Epithelial cell of esophagus (primary cell): ENCODE results near the gene HIPK3.
"Not testable (repeated sequence)": the region's sequence is repeated elsewhere in the genome, so short reads cannot be mapped to it uniquely, and the experiment has no call there.

ENCODE experiments used
- DNase-seq: peaks from one replicate; pipeline ENCODE4 v3.0.0; 2010; ENCODE audit warnings: low read depth
- H3K4me3 ChIP-seq: 2 replicates; pipeline ENCODE4 v1.5.1; 2011; ENCODE audit warnings: mild to moderate bottlenecking, low read length, control low read depth
- TF ChIP-seq, protein P1 (sequence below): IDR thresholded peaks from 2 replicates; pipeline ENCODE4 v1.5.1; 2011; ENCODE audit warnings: low read depth, mild to moderate bottlenecking, low read length, control low read depth, inconsistent platforms; ENCODE audit not compliant: insufficient read depth; ENCODE audit errors: missing control alignments

HIPK3 gene

DNA sequence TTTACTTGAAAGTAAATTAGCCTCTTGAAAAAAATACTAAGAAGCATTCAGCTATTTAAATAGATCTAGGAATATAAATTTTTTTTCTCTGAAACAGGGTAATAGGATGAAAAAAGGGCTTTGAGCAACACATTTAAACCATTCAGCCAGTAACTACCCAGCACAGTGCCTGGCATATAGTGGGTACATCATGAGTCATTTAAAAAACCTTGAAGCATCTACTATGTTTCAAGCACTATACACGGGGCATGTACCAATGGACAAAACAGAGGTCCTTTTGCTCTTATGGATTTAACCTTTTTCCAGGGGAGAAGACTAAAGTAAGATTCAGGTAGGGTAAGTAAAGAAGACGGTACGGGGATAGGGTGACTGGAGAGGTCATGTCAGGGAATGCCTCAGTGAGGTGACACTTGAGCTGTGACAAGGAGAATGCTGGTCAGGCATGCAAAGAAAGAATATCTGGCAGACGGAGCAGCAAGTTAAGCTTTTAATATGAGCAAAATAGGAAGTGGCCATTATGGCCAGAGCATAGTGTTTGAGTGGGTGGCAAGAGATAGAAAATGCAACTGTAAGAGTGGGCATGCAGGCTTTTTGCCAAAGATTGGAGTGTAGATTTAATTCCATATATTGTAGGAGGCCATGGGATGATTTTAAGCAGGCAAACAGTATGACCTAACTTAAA, 101.1 kb downstream of the HIPK3 start:
- no peak overlapping the region for H3K4me3 ChIP-seq
- TF ChIP-seq, protein P1, sequence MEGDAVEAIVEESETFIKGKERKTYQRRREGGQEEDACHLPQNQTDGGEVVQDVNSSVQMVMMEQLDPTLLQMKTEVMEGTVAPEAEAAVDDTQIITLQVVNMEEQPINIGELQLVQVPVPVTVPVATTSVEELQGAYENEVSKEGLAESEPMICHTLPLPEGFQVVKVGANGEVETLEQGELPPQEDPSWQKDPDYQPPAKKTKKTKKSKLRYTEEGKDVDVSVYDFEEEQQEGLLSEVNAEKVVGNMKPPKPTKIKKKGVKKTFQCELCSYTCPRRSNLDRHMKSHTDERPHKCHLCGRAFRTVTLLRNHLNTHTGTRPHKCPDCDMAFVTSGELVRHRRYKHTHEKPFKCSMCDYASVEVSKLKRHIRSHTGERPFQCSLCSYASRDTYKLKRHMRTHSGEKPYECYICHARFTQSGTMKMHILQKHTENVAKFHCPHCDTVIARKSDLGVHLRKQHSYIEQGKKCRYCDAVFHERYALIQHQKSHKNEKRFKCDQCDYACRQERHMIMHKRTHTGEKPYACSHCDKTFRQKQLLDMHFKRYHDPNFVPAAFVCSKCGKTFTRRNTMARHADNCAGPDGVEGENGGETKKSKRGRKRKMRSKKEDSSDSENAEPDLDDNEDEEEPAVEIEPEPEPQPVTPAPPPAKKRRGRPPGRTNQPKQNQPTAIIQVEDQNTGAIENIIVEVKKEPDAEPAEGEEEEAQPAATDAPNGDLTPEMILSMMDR: no peak
- DNase-seq: no peak

DNA sequence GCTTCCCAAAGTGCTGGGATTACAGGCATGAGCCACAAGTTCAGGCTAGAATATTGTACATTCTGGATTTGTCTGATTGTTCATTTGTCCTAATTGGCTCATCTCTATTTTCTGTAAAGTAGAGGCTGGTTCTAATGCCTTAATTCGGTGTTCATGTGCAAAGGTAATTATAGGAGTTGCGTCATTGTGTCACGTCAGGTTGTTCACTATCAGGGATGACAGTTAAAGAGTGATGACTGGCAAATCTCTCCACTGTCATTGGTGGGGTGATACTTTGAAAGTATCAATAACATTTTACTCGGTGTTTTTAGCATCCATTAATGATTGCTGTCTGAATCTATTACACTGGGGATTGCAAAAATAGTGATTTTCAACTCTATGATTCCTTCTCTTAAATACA, 103.5 kb downstream of the HIPK3 start:
- TF ChIP-seq, protein P1: no peak
- H3K4me3 ChIP-seq: no peak overlapping the region
- no peak for DNase-seq

DNA sequence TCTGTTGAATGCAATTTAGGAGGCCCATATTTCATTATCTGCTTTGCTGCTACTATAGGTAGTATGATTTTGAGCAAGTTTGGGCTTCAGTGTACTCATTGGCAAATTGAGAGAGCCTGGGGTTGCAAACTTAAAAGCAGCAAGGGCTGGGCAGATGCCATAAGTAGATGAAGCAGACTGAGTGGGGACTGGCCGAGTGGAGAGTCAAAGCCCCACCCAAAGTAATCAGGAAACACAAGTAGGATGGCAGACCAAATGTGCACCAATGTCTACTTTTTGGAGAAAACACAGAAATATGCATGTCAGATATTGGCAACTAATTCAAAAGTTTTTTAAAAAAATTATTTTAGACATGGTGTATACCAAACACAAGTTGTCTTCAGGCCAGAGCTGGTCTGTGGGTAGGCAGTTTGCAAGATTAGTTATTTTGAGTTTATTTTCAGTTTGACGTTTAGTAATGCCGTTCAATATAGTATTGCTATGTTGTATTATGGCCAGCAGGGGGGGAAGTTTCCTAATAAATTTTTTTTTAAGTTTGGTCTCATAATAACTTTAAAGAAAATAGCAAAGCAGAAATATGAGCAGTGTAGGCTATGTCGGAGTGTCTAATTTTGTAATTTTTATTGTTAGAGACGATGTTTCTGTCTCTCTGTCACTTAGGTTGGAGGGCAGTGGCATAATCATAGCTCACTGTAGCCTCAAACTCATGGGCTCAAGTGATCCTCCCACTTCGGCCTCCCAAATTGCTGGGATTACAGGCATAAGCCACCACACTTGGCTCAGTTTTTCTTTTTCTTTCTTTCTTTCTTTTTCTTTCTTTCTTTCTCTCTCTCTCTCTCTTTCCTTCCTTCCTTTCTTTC, 105.1 kb downstream of the HIPK3 start:
- peak; percentile 51 for DNase-seq
- TF ChIP-seq, protein P1: peak; percentile 43

DNA sequence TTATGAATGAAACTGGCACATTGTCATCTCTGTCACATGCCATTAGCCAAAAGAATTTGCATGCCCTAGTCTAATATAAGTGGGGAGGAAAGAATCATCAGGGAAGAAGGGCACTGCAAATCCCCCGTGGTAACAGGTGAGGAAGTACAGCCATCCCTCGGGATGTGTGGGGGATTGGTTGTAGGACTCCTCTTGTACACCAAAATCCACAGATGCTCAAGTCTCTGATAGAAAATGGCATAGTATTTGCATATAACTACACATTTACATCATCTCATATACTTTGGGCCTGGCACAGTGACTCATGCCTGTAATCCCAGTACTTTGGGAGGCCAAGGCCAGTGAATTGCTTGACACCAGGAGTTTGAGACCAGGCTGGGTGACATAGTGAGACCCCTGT, 109.7 kb downstream of the HIPK3 start:
- DNase-seq: peak; percentile 15
- TF ChIP-seq, protein P1: no peak
- H3K4me3 ChIP-seq: no peak overlapping the region

More for the DNA sequence above, 105.1 kb downstream of the HIPK3 start:
- H3K4me3 ChIP-seq: no peak overlapping the region

DNA sequence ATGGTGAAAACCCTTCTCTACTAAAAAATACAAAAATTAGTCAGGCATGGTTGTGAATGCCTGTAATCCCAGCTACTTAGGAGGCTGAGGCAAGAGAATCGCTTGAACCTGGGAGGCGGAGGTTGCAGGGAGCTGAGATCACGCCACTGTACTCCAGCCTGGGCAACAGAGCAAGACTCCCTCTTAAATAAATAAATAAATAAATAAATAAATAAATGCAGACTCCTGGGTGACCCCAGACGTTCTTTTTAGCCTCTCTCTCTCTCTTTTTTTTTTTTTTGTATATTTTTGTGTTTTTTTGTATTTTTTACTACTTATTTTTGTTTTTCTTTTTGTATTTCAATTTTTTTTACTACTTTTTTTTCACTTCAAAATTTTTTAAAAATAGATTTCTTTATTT, 111.3 kb downstream of the HIPK3 start:
- not testable (repeated sequence) for DNase-seq, H3K4me3 ChIP-seq

DNA sequence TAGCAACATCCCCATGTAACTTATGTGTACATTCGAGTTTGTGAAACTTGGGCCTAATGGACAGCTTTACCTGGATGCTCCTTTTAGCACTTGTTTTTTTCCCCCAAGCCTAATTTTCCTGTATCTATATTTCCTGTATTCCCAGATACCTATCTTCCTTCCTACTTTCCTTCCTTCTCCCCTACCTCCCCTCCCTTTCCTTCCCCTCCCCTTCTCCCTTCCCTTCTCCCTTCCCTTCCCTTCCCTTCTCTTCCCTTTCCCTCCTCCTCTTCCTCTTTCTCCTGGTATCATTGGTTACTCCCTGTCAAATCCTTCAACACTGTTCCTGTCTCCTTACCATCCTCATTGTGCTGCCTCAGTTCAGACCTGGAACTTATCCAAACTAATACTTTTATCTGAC, 111.8 kb downstream of the HIPK3 start:
- DNase-seq: no peak
- no peak overlapping the region for H3K4me3 ChIP-seq
- TF ChIP-seq, protein P1: no peak

DNA sequence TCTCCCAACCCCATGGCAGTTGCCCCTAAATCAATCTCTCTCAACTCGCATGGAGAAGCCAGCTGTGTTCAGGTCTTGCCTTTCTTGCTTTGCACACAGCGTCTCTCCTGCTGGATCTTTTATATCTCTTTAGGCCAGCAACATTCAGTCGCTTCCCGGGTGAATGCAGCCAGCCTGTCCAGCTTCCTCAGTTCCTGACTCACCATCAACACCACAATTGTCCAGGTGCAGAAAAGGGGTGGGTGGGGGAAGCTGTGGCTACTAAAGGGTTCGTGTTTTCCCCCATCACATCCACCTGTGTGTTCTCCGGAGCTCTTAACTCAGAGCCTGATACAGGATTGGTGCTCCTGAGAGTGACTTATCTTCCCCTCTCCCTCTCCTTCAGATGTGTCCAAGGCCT, 116.5 kb downstream of the HIPK3 start:
- DNase-seq: no peak
- H3K4me3 ChIP-seq: no peak overlapping the region
- TF ChIP-seq, protein P1: no peak
